Measurements from ENCODE around the gene RIOK1.

GRCh38 chr6:7452898-7453297 is 63.3 kb downstream of the RIOK1 start:
- TF ChIP-seq CTCF (conservative IDR thresholded peaks at IDR 0.05) (no peak), EZH2 (IDR thresholded peaks at IDR 0.05; ENCODE audit: low read depth) (no peak)
